Neutrophil (primary cell): Measurements from ENCODE around the gene SLC7A6.

Experiments used
- H3K27ac ChIP-seq: fragments of 200-600 bp; sonication (generic); 2 replicates; pipeline ENCODE4 v1.5.1; 2016; ENCODE audit warnings: mild to moderate bottlenecking, moderate library complexity
- H3K27me3 ChIP-seq: fragments of 200-600 bp; sonication (generic); 2 replicates; pipeline ENCODE4 v1.6.0; 2016; ENCODE audit warnings: mild to moderate bottlenecking
- H3K36me3 ChIP-seq: fragments of 200-600 bp; sonication (generic); 2 replicates; pipeline ENCODE4 v1.5.1; 2017
- H3K4me1 ChIP-seq, 2 experiments: fragments of 200-600 bp in 1 of 2; sonication (generic) in 1 of 2; 1 replicate in 1 of 2; 2 replicates in 1 of 2; pipeline versions ENCODE4 v1.5.1 to v1.6.1; 2013 to 2016; ENCODE audit warnings: low read depth in 1 of 2, low read length in 1 of 2, mild to moderate bottlenecking in 1 of 2, moderate library complexity in 1 of 2; ENCODE audit not compliant: control insufficient read depth in 1 of 2, insufficient read depth in 1 of 2
- H3K4me3 ChIP-seq, 2 experiments: fragments of 200-600 bp in 1 of 2; sonication (generic) in 1 of 2; 1 replicate in 1 of 2; 2 replicates in 1 of 2; pipeline ENCODE4 v1.5.1; 2013 to 2016; ENCODE audit warnings: low read depth in 1 of 2, low read length in 1 of 2, mild to moderate bottlenecking in 1 of 2, moderate library complexity in 1 of 2
- H3K9me3 ChIP-seq: fragments of 200-600 bp; sonication (generic); 2 replicates; pipeline ENCODE4 v1.5.1; 2016
- CTCF ChIP-seq: fragments of 200-600 bp; sonication (generic); IDR thresholded peaks from 2 replicates; pipeline ENCODE4 v1.5.1; 2016; ENCODE audit warnings: antibody characterized with exemption

SLC7A6 gene

DNA sequence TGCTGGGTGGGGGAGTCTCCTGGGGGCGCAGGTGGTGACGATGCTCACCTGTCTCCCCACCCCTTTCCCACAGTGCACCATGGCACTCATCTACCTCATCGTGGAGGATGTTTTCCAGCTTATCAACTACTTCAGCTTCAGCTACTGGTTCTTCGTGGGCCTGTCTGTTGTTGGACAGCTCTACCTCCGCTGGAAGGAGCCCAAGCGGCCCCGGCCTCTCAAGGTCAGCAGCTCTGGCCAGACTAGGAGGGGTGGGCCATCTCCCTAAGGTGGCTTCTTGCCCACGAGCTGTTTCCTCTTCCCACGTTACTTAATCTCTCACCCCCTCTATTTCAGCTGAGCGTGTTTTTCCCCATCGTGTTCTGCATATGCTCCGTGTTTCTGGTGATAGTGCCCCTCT is 32.0 kb downstream of the SLC7A6 start:
- Histone ChIP-seq H3K27me3 (no peaks in the 10 kb centered on the region), H3K4me3 (no peak overlapping the region), H3K9me3 (no peaks in the 10 kb centered on the region), H3K27ac (no peak overlapping the region), H3K4me1 (peaks cover 6 to 11% of the 10 kb centered on the region in 2 experiments), H3K36me3 (peaks cover 88% of the 10 kb centered on the region)
- no peak for TF ChIP-seq CTCF

DNA sequence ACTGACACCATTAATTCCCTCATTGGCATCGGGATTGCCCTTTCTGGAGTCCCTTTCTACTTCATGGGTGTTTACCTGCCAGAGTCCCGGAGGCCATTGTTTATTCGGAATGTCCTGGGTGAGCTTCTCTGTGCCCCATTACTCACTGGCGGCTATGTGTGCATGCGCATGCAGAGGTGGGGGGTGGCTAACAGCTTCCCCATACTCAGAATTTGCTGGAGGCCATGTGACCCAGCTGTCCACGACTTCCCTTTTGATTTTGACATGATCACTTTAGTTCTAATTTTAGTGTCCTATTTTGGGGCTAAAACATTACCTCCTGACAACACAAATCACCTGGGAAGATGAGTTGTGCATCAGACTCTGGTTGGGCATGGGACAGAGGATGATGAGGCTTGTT is 32.4 kb downstream of the SLC7A6 start:
- H3K4me1 ChIP-seq = peaks cover 6 to 11% of the 10 kb centered on the region in 2 experiments
- no peak overlapping the region for H3K4me3 ChIP-seq
- H3K9me3 ChIP-seq = no peaks in the 10 kb centered on the region
- no peak for TF ChIP-seq CTCF
- H3K36me3 ChIP-seq = peaks cover 88% of the 10 kb centered on the region
- H3K27ac ChIP-seq = peak overlapping the region; percentile 23
- H3K27me3 ChIP-seq = no peaks in the 10 kb centered on the region

DNA sequence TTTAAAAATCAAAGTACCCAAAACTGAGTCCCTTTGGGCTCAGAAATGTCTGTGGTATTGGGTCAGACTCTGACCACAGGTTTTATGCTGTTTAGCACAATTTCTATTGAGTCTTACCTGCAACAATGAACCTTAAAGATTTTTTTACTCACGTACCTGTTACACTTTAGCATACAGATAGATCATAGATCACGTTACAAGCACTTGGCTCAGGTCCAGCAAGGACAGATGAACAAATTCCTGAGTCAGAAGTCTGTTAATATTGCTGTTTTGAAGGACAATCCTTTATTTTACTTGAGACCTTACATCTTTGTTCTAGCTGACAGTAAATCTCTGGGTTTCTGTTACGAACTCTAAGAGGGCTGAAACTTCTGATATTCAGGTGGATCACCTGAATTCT is 33.6 kb downstream of the SLC7A6 start:
- H3K36me3 ChIP-seq = peaks cover 95% of the 10 kb centered on the region
- H3K27me3 ChIP-seq = no peaks in the 10 kb centered on the region
- H3K4me3 ChIP-seq = no peak overlapping the region
- TF ChIP-seq CTCF = no peak
- no peaks in the 10 kb centered on the region for H3K9me3 ChIP-seq
- no peak overlapping the region for H3K27ac ChIP-seq
- H3K4me1 ChIP-seq = peaks cover 6 to 11% of the 10 kb centered on the region in 2 experiments

DNA sequence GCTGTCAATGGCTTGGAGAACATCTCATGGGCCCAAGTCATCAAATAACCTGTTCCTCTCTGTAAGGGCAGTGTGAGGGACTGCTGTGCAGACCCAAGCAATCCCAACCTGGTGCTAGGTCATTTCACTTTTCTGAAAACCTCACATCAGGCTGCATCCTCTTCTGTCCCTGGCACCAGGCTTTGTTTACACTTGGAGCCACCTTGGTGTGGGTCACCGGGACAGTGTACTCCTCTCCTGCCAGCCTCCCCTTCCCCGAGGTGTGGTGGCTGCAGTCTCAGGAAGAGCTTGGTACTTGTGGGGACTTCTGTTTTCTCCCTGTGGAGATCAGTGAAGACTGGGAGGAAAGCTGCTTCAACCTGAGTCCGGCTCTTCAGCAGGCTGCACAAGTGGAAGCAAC is 34.0 kb downstream of the SLC7A6 start:
- Histone ChIP-seq H3K4me1 (peaks cover 6 to 11% of the 10 kb centered on the region in 2 experiments), H3K27me3 (no peaks in the 10 kb centered on the region), H3K27ac (no peak overlapping the region), H3K9me3 (no peaks in the 10 kb centered on the region), H3K4me3 (no peak overlapping the region), H3K36me3 (peaks cover 95% of the 10 kb centered on the region)
- TF ChIP-seq CTCF = no peak

DNA sequence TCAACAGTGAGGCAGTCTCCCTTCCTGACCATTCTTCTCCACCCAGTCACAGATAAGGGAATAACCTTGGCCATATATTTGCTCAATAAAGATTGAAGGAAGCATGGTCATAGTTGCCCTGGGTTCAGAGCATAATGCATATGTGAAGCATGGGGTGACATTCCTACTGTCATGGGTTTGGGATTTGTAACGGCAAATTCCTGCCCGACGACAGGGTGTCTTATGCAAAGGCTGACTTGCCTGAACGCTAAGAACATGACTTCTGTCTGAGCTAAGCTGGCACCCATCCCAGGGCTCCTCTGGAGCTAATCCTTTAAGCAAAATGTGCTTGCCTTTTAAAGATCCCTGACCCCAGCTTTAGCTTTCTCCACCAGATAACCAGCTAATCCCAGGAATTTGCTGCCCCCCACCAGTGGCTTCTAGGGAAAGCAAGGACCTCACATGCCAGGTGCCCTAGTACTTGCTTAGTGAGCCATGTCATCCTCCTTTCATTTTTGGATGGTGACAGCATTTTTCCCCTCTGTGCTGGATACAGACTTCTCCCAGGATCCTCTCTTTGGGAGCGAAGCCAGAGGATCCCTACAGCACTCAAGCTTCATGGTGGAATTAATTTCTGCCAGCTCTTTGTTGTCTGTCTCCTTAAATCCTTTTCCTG is 34.7 kb downstream of the SLC7A6 start:
- Histone ChIP-seq H3K27ac (no peak overlapping the region), H3K4me3 (no peak overlapping the region), H3K36me3 (peaks cover 99% of the 10 kb centered on the region), H3K9me3 (no peaks in the 10 kb centered on the region), H3K27me3 (no peaks in the 10 kb centered on the region), H3K4me1 (peaks cover 6 to 11% of the 10 kb centered on the region in 2 experiments)
- TF ChIP-seq CTCF = no peak
